K562 (cell line): ENCODE results near the gene PRCD. TPM values are rescaled to one million over a fixed set of nuclear protein-coding genes. Genes with fewer than 3 reads are reported as not detected.
A peak's percentile ranks its signal among the peaks of the same experiment; 100 is the strongest.

Source experiments
- ATAC-seq: fragments of 200-7000 bp; cut with Tn5 transposase; 3 replicates; pipeline ENCODE4 v1.9.1; 2020; ENCODE audit warnings: moderate library complexity
- BruUV-seq: library from RNA; stranded (reverse); fragments of 400-500 nt; replicated peaks from 2 replicates; lab custom pipeline; 2021; lab: Mats Ljungman, UMichigan
- CTCF ChIA-PET: fragments of 300-600 bp; formaldehyde crosslinking; extraction: SDS; loops from one replicate; lab custom pipeline; 2021; ENCODE audit warnings: low intra/inter-chr PET ratio; lab: Yijun Ruan, JAX
- POLR2A ChIA-PET: fragments of 300-600, 350-650 bp; sonication (Branson Sonifier 250); formaldehyde crosslinking; extraction: SDS; loops from one replicate; lab custom pipeline; 2021; ENCODE audit warnings: antibody characterized with exemption, inconsistent platforms; lab: Yijun Ruan, JAX
- DNase-seq, 4 experiments: peaks; one replicate each; pipeline versions ENCODE4 v3.0.0 to v3.0.0-alpha.2; 2011 to 2018; ENCODE audit warnings: low spot score in 3 of 4, mixed read lengths in 3 of 4; ENCODE audit errors: extremely low read depth in 1 of 4
- FAIRE-seq: peaks from 2 replicates; lab custom pipeline; 2011; peaks lifted over from hg19 to GRCh38; lab: Jason Lieb, UNC
- H2AFZ ChIP-seq: 2 replicates; pipeline ENCODE4 v1.6.0; 2011; ENCODE audit warnings: low read depth, low read length, control low read depth, inconsistent platforms
- H3K27ac ChIP-seq: fragments of 200-600 bp; 3 replicates; pipeline ENCODE4 v1.8.0; 2011; ENCODE audit warnings: low read depth, mild to moderate bottlenecking, control low read depth, inconsistent platforms, low read length, moderate library complexity, mixed read lengths; ENCODE audit errors: extremely low read depth
- H3K27me3 ChIP-seq, 2 experiments: fragments of 300-600 bp in 1 of 2; 2 replicates in 1 of 2; 3 replicates in 1 of 2; pipeline versions ENCODE4 v1.6.0 to v1.8.0; 2011; ENCODE audit warnings: inconsistent platforms in 2 of 2, low read length in 2 of 2, mild to moderate bottlenecking in 1 of 2, mixed read lengths in 1 of 2, moderate library complexity in 1 of 2; ENCODE audit not compliant: control insufficient read depth in 2 of 2, insufficient read depth in 2 of 2
- H3K36me3 ChIP-seq: fragments of 300-600 bp; 3 replicates; pipeline ENCODE4 v1.8.0; 2011; ENCODE audit warnings: mild to moderate bottlenecking, low read length, inconsistent platforms; ENCODE audit not compliant: control insufficient read depth, insufficient read depth
- H3K4me1 ChIP-seq, 2 experiments: fragments of 200-600 bp in 1 of 2; replicated peaks in 1 of 2; 2 replicates in 1 of 2; 3 replicates in 1 of 2; pipeline versions ENCODE4 v1.5.1 to v1.8.0; 2011; ENCODE audit warnings: inconsistent platforms in 2 of 2, low read length in 2 of 2, mild to moderate bottlenecking in 1 of 2, mixed read lengths in 1 of 2, moderate library complexity in 1 of 2; ENCODE audit not compliant: control insufficient read depth in 2 of 2, insufficient read depth in 2 of 2
- H3K4me2 ChIP-seq: 2 replicates; pipeline ENCODE4 v1.6.1; 2011; ENCODE audit warnings: low read length, control low read depth, inconsistent platforms, mixed read lengths; ENCODE audit not compliant: insufficient read depth
- H3K4me3 ChIP-seq: fragments of 200-600 bp; sonication (generic), shearing (Covaris generic); 2 replicates; pipeline ENCODE4 v1.5.1; 2016; ENCODE audit warnings: control low read depth, inconsistent platforms
- H3K79me2 ChIP-seq: fragments of 200-600 bp; 3 replicates; pipeline ENCODE4 v1.8.0; 2011; ENCODE audit warnings: low read length, inconsistent platforms; ENCODE audit not compliant: control insufficient read depth, insufficient read depth
- H3K9ac ChIP-seq, 2 experiments: 2 replicates each; pipeline versions ENCODE4 v1.6.0 to v1.6.1; 2011; ENCODE audit warnings: low read depth in 2 of 2, low read length in 2 of 2, control low read depth in 1 of 2, inconsistent platforms in 1 of 2, mild to moderate bottlenecking in 1 of 2, mixed read lengths in 1 of 2; ENCODE audit not compliant: insufficient read depth in 1 of 2
- H3K9me1 ChIP-seq: one replicate; pipeline ENCODE4 v1.6.0; 2011; ENCODE audit warnings: inconsistent platforms, mild to moderate bottlenecking, low read length, moderate library complexity; ENCODE audit not compliant: control insufficient read depth, insufficient read depth
- H3K9me3 ChIP-seq: replicated peaks from 2 replicates; pipeline ENCODE4 v1.5.1; 2011; ENCODE audit warnings: low read depth, low read length, inconsistent platforms; ENCODE audit not compliant: control insufficient read depth, insufficient read depth
- H4K20me1 ChIP-seq: replicated peaks from 2 replicates; pipeline ENCODE4 v1.6.1; 2011; ENCODE audit warnings: low read length, inconsistent platforms, mixed read lengths; ENCODE audit not compliant: control insufficient read depth, insufficient read depth
- BHLHE40 ChIP-seq: IDR thresholded peaks from 2 replicates; pipeline ENCODE4 v1.6.1; 2011; ENCODE audit warnings: low read length, improper control_type of control experiment
- CBFA2T3 ChIP-seq: fragments of 450-650 bp; IDR thresholded peaks from 2 replicates; pipeline ENCODE4 v1.6.1; 2017
- CREB5 ChIP-seq: fragments of 250-450 bp; sonication (Bioruptor Pico); IDR thresholded peaks from 2 replicates; pipeline ENCODE4 v1.5.0; 2020; ENCODE audit warnings: mild to moderate bottlenecking
- FOXK2 ChIP-seq, 2 experiments: fragments of 450-650 bp; IDR thresholded peaks in 1 of 2; conservative IDR thresholded peaks in 1 of 2; 2 replicates each; pipeline ENCODE4 v1.6.1; 2016; ENCODE audit warnings: low read depth in 2 of 2, mild to moderate bottlenecking in 1 of 2
- GABPB2 ChIP-seq: fragments of 250-450 bp; sonication (Bioruptor Pico); conservative IDR thresholded peaks from 2 replicates; pipeline ENCODE4 v1.5.1; 2021; ENCODE audit warnings: mild to moderate bottlenecking
- HDGF ChIP-seq: fragments of 450-650 bp; IDR thresholded peaks from 2 replicates; pipeline ENCODE4 v1.6.1; 2016
- HMBOX1 ChIP-seq: sonication (generic); IDR thresholded peaks from 2 replicates; pipeline ENCODE4 v1.6.1; 2016
- PHF8 ChIP-seq: fragments of 200-600 bp; sonication (generic); IDR thresholded peaks from 2 replicates; pipeline ENCODE4 v1.6.1; 2012; ENCODE audit warnings: mixed run types, mild to moderate bottlenecking, inconsistent platforms, low read length, moderate library complexity, borderline replicate concordance
- RAD21 ChIP-seq, 2 experiments: fragments of 250-450 bp in 1 of 2; fragments of 450-650 bp in 1 of 2; sonication (Bioruptor Pico) in 1 of 2; formaldehyde crosslinking in 1 of 2; IDR thresholded peaks in 1 of 2; conservative IDR thresholded peaks in 1 of 2; 2 replicates each; pipeline versions ENCODE4 v1.4.0 to v1.8.0; 2020 to 2022; ENCODE audit warnings: mild to moderate bottlenecking in 2 of 2, moderate library complexity in 1 of 2
- RNF2 ChIP-seq: sonication (generic); IDR thresholded peaks from 2 replicates; pipeline ENCODE4 v1.6.1; 2016
- SNIP1 ChIP-seq: fragments of 450-650 bp; IDR thresholded peaks from 2 replicates; pipeline ENCODE4 v1.7.1; 2017; ENCODE audit warnings: low read depth, mild to moderate bottlenecking
- ZKSCAN1 ChIP-seq: fragments of 150-350 bp; IDR thresholded peaks from 2 replicates; pipeline ENCODE4 v1.6.1; 2016; ENCODE audit warnings: low read depth, low read length
- WGBS: fragments of 100-300 bp; shearing (Covaris generic); methylation state at CpG from one replicate; pipeline ENCODE4 v1.1.6; 2016; ENCODE audit warnings: low coverage, mixed read lengths; ENCODE audit not compliant: insufficient coverage; ENCODE audit errors: missing lambda C conversion rate; 5-methylcytosine and 5-hydroxymethylcytosine counted together
- in situ Hi-C: fragments of 300-500 bp; cut with MboI; formaldehyde crosslinking; loops from 4 replicates; pipeline ENCODE4 v1.15.0; 2018; ENCODE audit warnings: inconsistent platforms, mixed read lengths
- intact Hi-C: fragments of 100-400 bp; cut with micrococcal nuclease; formaldehyde crosslinking; loops from 2 replicates; pipeline ENCODE4 v1.14.2; 2022
- polyA plus RNA-seq, 8 experiments: library from polyadenylated mRNA; depleted of rRNA in 4 of 8; stranded (reverse) in 5 of 8; unstranded in 3 of 8; fragments of >200 nt; fragmentation: Nextera tagmentation in 2 of 8; fragmentation: Illumina TruSeq in 1 of 8; extraction: Ambion mirVana in 2 of 8; extraction: Trizol in 1 of 8; gene quantifications; 2 replicates each; pipeline versions ENCODE4 v1.2.1 to v1.2.3, GENCODE V29; 2011 to 2014; ENCODE audit warnings: inconsistent platforms in 1 of 8, missing spikeins in 1 of 8
- total RNA-seq, 7 experiments: library from RNA; depleted of rRNA in 6 of 7; stranded (reverse); fragments of >200 nt in 6 of 7; fragmentation: Illumina TruSeq in 2 of 7; extraction: Trizol in 2 of 7; gene quantifications; 2 replicates each; pipeline versions ENCODE4 v1.2.1 to v1.2.3, GENCODE V29; 2011 to 2021; ENCODE audit warnings: low replicate concordance in 1 of 7

Gene PRCD
- total and polyA plus RNA-seq, 9 of the 15 experiments (the other 6 are each of a cell fraction or from before 2014, with no cell fraction given): 0.20 to 0.25 (median 0.21) TPM; not detected in 6

GRCh38 chr17:76593384-76593826 lies 53.6 kb downstream of the PRCD start:
- H3K27me3 ChIP-seq: no peaks in the 10 kb centered on the region
- H3K4me2 ChIP-seq: no peak overlapping the region
- H3K27ac ChIP-seq: no peak overlapping the region
- in situ Hi-C loops (no loop called here), intact Hi-C loops (no loop called here)
- BruUV-seq: no TSS peak
- no peak overlapping the region for H3K9ac ChIP-seq
- TF ChIP-seq SNIP1 (no peak), CBFA2T3 (0 out of 2 replicates have a peak, but pooled peaks have one; percentile 11), HMBOX1 (peak; percentile 13; the same call in 1 of the 2 replicates), PHF8 (no peak)
- H3K9me1 ChIP-seq: no peaks in the 10 kb centered on the region
- H3K79me2 ChIP-seq: no peaks in the 10 kb centered on the region
- WGBS: 61% methylated on average over 8 of the region's 8 CpGs
- ChIA-PET CTCF (no interaction called here), POLR2A (interaction anchor here (0.9 to 2.1 kb wide), 4 partner anchors 8 to 118 kb away, joined by 3 to 9 read pairs (median 6); no protein-coding TSS in a partner anchor)
- peak overlapping the region; percentile 46; the same call in 1 of the 2 replicates for H2AFZ ChIP-seq
- FAIRE-seq (peak; percentile 69), DNase-seq (no peak), ATAC-seq (peak; percentile 61; the same call in 2 of the 3 replicates)
- peaks cover 3 to 4% of the 10 kb centered on the region in 2 experiments; a peak in 4 of 5 replicates for H3K4me1 ChIP-seq
- H3K4me3 ChIP-seq: no peak overlapping the region
- H3K9me3 ChIP-seq: no peaks in the 10 kb centered on the region
- no peaks in the 10 kb centered on the region for H3K36me3 ChIP-seq
- H4K20me1 ChIP-seq: no peaks in the 10 kb centered on the region

- in situ Hi-C loops: no loop called here
- ChIA-PET CTCF (no interaction called here), POLR2A (interaction anchor here (0.5 to 2.1 kb wide), 6 partner anchors 7 to 118 kb away, joined by 3 to 9 read pairs (median 4); no protein-coding TSS in a partner anchor)
- ATAC-seq (peak; percentile 77), FAIRE-seq (peak; percentile 48), DNase-seq (no peak)
- Histone ChIP-seq H3K4me2 (no peak overlapping the region), H4K20me1 (no peaks in the 10 kb centered on the region), H3K9ac (no peak overlapping the region), H3K4me1 (peaks cover 3 to 7% of the 10 kb centered on the region in 2 experiments; a peak in 4 of 5 replicates), H3K36me3 (no peaks in the 10 kb centered on the region), H3K27me3 (no peaks in the 10 kb centered on the region), H3K4me3 (no peak overlapping the region), H3K27ac (no peak overlapping the region), H3K9me3 (no peaks in the 10 kb centered on the region), H2AFZ (peak overlapping the region; percentile 43; the same call in 1 of the 2 replicates), H3K79me2 (no peaks in the 10 kb centered on the region), H3K9me1 (no peaks in the 10 kb centered on the region)
- intact Hi-C loops: no loop called here
- no TSS peak for BruUV-seq
- WGBS: 46% methylated on average over 4 of the region's 4 CpGs
- TF ChIP-seq BHLHE40 (peak; percentile 58; the same call in 1 of the 2 replicates), FOXK2 (conservative IDR thresholded peaks at IDR 0.05 in 1 of 2, IDR thresholded peaks at IDR 0.05 in 1 of 2; ENCODE audit: low read depth in 2 of 2) (peak; percentile 14 to 38; a peak in 1 of 4 replicates), GABPB2 (no peak), RAD21 (CRISPR knock-in tag; conservative IDR thresholded peaks at IDR 0.05 in 1 of 2, IDR thresholded peaks at IDR 0.05 in 1 of 2) (peak in 1 of 2 experiments; percentile 36; a peak in 2 of 4 replicates), CREB5 (CRISPR knock-in tag) (no peak), RNF2 (no peak), HDGF (no peak), ZKSCAN1 (no peak)
These were observed 54.1 kb downstream of the PRCD start for GRCh38 chr17:76593959-76594358.
